D721Med (cell line): Measurements from ENCODE around the gene PACSIN2.

Experiments used
- DNase-seq: peaks from one replicate; pipeline ENCODE4 v3.0.0; 2011; ENCODE audit warnings: low spot score; ENCODE audit not compliant: insufficient read length
- FAIRE-seq: peaks from 2 replicates; lab custom pipeline; 2011; peaks lifted over from hg19 to GRCh38; lab: Jason Lieb, UNC
- CTCF ChIP-seq: IDR thresholded peaks from 2 replicates; pipeline ENCODE4 v1.5.1; 2012; ENCODE audit warnings: mild to moderate bottlenecking, control low read depth; ENCODE audit not compliant: insufficient read depth; ENCODE audit errors: missing control alignments

The PACSIN2 gene

DNA sequence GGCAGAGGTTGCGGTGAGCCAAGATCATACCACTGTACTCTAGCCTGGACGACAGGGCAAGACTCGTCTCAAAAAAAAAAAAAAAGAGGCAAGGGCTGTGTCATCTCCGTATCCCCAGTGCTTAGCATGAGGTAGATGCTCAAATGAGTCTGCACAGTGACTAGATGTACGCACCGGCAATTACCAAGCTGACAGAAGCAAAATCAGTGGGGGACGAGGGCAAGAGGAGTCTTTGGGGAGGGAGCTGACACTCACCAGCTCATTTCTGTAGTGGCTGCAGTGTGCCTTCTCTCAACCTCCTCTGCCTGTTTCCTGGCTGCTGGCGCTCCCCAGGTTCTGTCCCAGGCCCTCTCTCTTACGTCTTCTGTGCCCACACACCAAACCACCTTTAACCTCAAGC, 69.9 kb downstream of the PACSIN2 start:
- DNase-seq (no peak), FAIRE-seq (no peak)
- no peak for TF ChIP-seq CTCF

DNA sequence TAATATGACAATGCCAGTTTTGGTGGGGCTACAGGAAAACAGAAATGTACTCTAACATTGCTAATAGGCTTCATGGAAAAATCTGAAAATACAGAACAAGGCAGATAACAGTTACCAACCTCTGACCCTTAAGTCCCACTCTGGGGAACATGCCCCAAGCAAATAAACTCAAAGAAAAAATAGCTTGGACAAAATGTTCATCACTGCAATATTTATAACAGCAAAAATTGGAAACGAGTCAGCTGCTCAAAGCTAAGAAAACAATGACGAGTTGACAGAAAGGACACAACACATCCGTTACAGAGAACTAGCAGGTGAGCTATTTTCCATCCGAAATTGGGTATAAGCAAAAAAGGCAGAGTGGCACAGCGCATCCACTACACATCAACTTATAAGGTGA, 70.5 kb downstream of the PACSIN2 start:
- TF ChIP-seq CTCF: no peak
- DNase-seq: no peak
- no peak for FAIRE-seq

DNA sequence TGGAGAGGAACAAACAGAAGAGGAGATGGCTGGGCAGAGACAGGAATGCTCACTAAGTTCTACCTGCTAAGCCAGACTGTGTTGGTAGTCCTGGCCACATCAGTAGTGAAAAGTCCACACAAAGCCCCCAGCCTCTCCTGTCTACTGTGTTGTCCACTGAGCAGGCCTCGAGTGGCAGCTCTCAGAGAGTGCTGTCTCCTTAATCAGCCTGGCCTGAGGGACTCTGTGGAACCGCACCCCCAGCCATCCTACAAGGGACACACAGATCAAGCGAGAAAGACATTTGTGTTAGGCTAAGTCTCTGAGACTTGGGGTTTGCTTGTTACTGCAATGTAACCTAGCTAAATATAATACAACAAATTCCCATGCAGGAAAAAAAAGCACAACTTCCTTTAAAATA, 71.0 kb downstream of the PACSIN2 start:
- no peak for FAIRE-seq
- TF ChIP-seq CTCF: no peak
- no peak for DNase-seq

- FAIRE-seq (no peak), DNase-seq (no peak)
- TF ChIP-seq CTCF: no peak
These were observed 72.6 kb downstream of the PACSIN2 start for GRCh38 chr22:42942351-42942750.

- no peak for TF ChIP-seq CTCF
- no peak for FAIRE-seq
- no peak for DNase-seq
These were observed 74.9 kb downstream of the PACSIN2 start for GRCh38 chr22:42939941-42940653.

- FAIRE-seq (no peak), DNase-seq (no peak)
- no peak for TF ChIP-seq CTCF
These were observed 75.5 kb downstream of the PACSIN2 start for GRCh38 chr22:42939451-42939881.

DNA sequence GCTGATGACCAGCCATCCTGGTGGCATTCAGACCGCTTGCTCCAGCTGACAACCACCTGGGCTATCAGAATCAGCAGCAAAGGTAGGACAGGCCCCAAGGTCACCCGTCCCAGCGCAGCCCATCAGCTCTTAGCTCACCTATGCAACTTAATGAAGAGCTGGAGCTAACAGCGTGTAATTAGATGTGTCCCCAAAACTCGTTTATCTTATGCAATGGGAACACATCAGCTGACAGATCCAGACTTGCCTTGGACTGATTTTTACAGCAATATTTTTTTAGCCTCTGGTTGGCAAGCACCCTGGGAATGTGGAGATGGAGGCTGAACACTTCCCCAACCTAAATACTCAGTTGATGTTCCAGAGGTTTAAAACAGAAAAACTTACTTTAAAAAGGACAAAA, 76.0 kb downstream of the PACSIN2 start:
- no peak for TF ChIP-seq CTCF
- DNase-seq (no peak), FAIRE-seq (no peak)
